H1 (cell line): ENCODE results near the gene IP6K1. TPM values are rescaled to one million over a fixed set of nuclear protein-coding genes. Genes with fewer than 3 reads are reported as not detected.

Experiments used
- BRCA1 ChIP-seq: IDR thresholded peaks from 2 replicates; pipeline ENCODE4 v1.6.1; 2012; ENCODE audit warnings: low read depth, low read length, improper control_type of control experiment
- CBX5 ChIP-seq: fragments of 300-800, 300-1000 bp; sonication (generic); IDR thresholded peaks from 2 replicates; pipeline ENCODE4 v1.7.1; 2016; ENCODE audit warnings: antibody characterized with exemption, low read length, low read depth
- CHD2 ChIP-seq: IDR thresholded peaks from 2 replicates; pipeline ENCODE4 v1.6.1; 2012; ENCODE audit warnings: low read length, improper control_type of control experiment
- EGR1 ChIP-seq: IDR thresholded peaks from 2 replicates; pipeline ENCODE4 v1.6.1; 2011; ENCODE audit warnings: low read depth, low read length, borderline replicate concordance
- HDAC2 ChIP-seq, 2 experiments: fragments of 300-600 bp in 1 of 2; sonication (generic) in 1 of 2; IDR thresholded peaks; 2 replicates each; pipeline ENCODE4 v1.6.1; 2011 to 2012; ENCODE audit warnings: low read depth in 2 of 2, low read length in 2 of 2, mild to moderate bottlenecking in 2 of 2, moderate library complexity in 2 of 2, borderline replicate concordance in 1 of 2, inconsistent platforms in 1 of 2
- KDM1A ChIP-seq: fragments of 200-600, 300-600 bp; sonication (generic); IDR thresholded peaks from 2 replicates; pipeline ENCODE4 v1.7.1; 2016; ENCODE audit warnings: mild to moderate bottlenecking, low read length, borderline replicate concordance
- KDM4A ChIP-seq: IDR thresholded peaks from one replicate; pipeline ENCODE4 v1.7.1; 2012; ENCODE audit warnings: low read depth, mild to moderate bottlenecking, moderate library complexity, low read length, inconsistent platforms; ENCODE audit not compliant: severe bottlenecking
- KDM5A ChIP-seq: fragments of 200-600 bp; IDR thresholded peaks from 2 replicates; pipeline ENCODE4 v1.7.1; 2012; ENCODE audit warnings: mild to moderate bottlenecking, low read length, inconsistent platforms, mixed read lengths
- PHF8 ChIP-seq: fragments of 200-600 bp; sonication (generic); conservative IDR thresholded peaks from 2 replicates; pipeline ENCODE4 v1.7.1; 2012; ENCODE audit warnings: low read depth, mild to moderate bottlenecking, inconsistent platforms, low read length, moderate library complexity
- POLR2A ChIP-seq, 2 experiments: IDR thresholded peaks; 1 replicate in 1 of 2; 2 replicates in 1 of 2; pipeline ENCODE4 v1.6.1; 2011; ENCODE audit warnings: low read depth in 2 of 2, low read length in 2 of 2, mild to moderate bottlenecking in 2 of 2; ENCODE audit errors: control extremely low read depth in 1 of 2
- POU5F1 ChIP-seq: IDR thresholded peaks from 2 replicates; pipeline ENCODE4 v1.6.1; 2011; ENCODE audit warnings: low read depth, mild to moderate bottlenecking, low read length, moderate library complexity
- SIX5 ChIP-seq: IDR thresholded peaks from 2 replicates; pipeline ENCODE4 v1.6.1; 2011; ENCODE audit warnings: mild to moderate bottlenecking, low read depth, low read length
- TBP ChIP-seq: IDR thresholded peaks from 2 replicates; pipeline ENCODE4 v1.6.1; 2011; ENCODE audit warnings: low read depth, low read length, improper control_type of control experiment
- YY1 ChIP-seq: IDR thresholded peaks from 2 replicates; pipeline ENCODE4 v1.6.1; 2011; ENCODE audit warnings: low read depth, mild to moderate bottlenecking, low read length
- polyA plus RNA-seq, 7 experiments: library from polyadenylated mRNA; depleted of rRNA in 3 of 7; stranded (reverse) in 5 of 7; unstranded in 2 of 7; fragments of >200 nt in 5 of 7; fragments of 200-250 nt in 2 of 7; gene quantifications; 1 replicate in 5 of 7; 2 replicates in 1 of 7; 4 replicates in 1 of 7; pipeline versions ENCODE4 v1.2.1 to v1.2.3, GENCODE V29; 2011 to 2013; ENCODE audit warnings: missing spikeins in 2 of 7, mixed read lengths in 2 of 7
- total RNA-seq: library from RNA; stranded (reverse); fragmentation: NEBNext Ultra II Directional; extraction: Animal tissue kit (Norgen Biotek cat#: 25700); gene quantifications from 2 replicates; pipeline ENCODE4 v1.2.1, GENCODE V29; 2021
- TF ChIP-seq, protein P1 (sequence below), 3 experiments: IDR thresholded peaks; 1 replicate in 2 of 3; 2 replicates in 1 of 3; pipeline versions ENCODE4 v1.5.1 to v1.6.1; 2011; ENCODE audit warnings: low read length in 3 of 3, mild to moderate bottlenecking in 3 of 3, inconsistent platforms in 2 of 3, low read depth in 1 of 3, moderate library complexity in 1 of 3; ENCODE audit not compliant: insufficient read depth in 1 of 3; ENCODE audit errors: control extremely low read depth in 1 of 3
- TF ChIP-seq, protein P2 (sequence below): IDR thresholded peaks from 2 replicates; pipeline ENCODE4 v1.6.1; 2012; ENCODE audit warnings: low read length, inconsistent platforms

The IP6K1 gene
- total and polyA plus RNA-seq, 2 of the 8 experiments (the other 6 are each of a cell fraction or from before 2014, with no cell fraction given), result 31.5 to 35.2 TPM

DNA sequence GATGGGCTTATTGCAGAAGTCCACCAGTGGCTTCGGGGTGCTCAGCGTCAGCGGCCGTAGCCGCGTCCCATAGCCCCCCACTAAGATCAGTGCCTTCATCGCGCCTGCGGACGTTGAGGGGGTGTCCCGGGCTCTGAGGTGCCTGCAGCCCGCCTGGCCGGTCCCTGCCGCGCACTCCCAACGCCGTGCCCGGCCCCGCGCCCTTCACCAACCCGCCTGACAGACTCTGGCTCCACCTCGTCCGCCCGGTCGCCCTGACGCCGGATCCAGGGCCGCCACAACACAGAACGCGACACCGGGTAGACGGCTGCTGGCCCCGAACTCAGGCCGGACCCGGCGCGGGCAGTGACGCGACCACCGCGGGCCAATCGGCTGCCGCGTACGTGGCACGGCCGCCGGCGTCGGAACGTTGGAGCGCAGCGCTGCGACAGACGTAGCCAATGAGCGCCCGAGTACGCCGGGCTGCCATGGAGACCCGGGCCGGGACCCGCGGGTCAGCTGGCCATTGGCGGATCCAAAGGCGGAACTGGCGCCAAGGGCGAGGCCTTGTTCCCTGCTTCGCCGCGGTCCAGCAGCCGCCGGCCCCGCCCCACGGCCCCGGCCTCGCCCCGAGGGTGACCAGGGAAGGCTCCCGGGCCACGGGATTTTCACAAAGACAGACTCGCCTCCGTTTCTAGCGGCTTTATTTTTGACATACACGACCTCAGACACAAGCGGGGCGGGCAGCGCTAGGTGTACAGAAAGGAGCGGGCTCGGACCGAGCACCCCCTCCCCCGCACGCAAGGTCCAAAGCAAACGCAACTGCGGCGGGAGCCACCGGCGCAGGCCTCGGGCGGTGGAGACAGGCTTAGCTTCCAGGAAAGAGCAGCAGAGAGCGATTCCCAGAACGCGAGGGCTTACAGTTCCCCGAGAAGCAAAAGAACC, 62.5 kb downstream of the IP6K1 start, which contains the start of gene GMPPB (continued):
- no peak for TF ChIP-seq EGR1
- TF ChIP-seq KDM5A, result peak; percentile 89
- peak; percentile 88 for TF ChIP-seq KDM4A
- TF ChIP-seq BRCA1, result no peak
- peak; percentile 76 for TF ChIP-seq PHF8
- peak in 1 of 2 experiments; percentile 86; a peak in 2 of 4 replicates for TF ChIP-seq HDAC2 (IDR thresholded peaks at IDR 0.05; ENCODE audit: borderline replicate concordance in 1 of 2, low read depth in 2 of 2, low read length in 2 of 2)
- TF ChIP-seq, protein P1, sequence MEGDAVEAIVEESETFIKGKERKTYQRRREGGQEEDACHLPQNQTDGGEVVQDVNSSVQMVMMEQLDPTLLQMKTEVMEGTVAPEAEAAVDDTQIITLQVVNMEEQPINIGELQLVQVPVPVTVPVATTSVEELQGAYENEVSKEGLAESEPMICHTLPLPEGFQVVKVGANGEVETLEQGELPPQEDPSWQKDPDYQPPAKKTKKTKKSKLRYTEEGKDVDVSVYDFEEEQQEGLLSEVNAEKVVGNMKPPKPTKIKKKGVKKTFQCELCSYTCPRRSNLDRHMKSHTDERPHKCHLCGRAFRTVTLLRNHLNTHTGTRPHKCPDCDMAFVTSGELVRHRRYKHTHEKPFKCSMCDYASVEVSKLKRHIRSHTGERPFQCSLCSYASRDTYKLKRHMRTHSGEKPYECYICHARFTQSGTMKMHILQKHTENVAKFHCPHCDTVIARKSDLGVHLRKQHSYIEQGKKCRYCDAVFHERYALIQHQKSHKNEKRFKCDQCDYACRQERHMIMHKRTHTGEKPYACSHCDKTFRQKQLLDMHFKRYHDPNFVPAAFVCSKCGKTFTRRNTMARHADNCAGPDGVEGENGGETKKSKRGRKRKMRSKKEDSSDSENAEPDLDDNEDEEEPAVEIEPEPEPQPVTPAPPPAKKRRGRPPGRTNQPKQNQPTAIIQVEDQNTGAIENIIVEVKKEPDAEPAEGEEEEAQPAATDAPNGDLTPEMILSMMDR (IDR thresholded peaks at IDR 0.05; ENCODE audit: control extremely low read depth in 1 of 3, insufficient read depth in 1 of 3, low read depth in 1 of 3, low read length in 3 of 3), result no peak
- TF ChIP-seq, protein P2, sequence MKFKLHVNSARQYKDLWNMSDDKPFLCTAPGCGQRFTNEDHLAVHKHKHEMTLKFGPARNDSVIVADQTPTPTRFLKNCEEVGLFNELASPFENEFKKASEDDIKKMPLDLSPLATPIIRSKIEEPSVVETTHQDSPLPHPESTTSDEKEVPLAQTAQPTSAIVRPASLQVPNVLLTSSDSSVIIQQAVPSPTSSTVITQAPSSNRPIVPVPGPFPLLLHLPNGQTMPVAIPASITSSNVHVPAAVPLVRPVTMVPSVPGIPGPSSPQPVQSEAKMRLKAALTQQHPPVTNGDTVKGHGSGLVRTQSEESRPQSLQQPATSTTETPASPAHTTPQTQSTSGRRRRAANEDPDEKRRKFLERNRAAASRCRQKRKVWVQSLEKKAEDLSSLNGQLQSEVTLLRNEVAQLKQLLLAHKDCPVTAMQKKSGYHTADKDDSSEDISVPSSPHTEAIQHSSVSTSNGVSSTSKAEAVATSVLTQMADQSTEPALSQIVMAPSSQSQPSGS, result no peak
- no peak for TF ChIP-seq CBX5
- no peak for TF ChIP-seq POU5F1
- TF ChIP-seq SIX5, result no peak
- peak in 1 of 2 experiments; percentile 66; a peak in 1 of 3 replicates for TF ChIP-seq POLR2A (IDR thresholded peaks at IDR 0.05; ENCODE audit: control extremely low read depth in 1 of 2, low read depth in 2 of 2, low read length in 2 of 2)
- peak; percentile 31; the same call in 1 of the 2 replicates for TF ChIP-seq TBP
- TF ChIP-seq CHD2, result no peak
- no peak for TF ChIP-seq YY1
- TF ChIP-seq KDM1A, result no peak
